GM18868 (cell line): ENCODE measurements around the gene SMOC2.

Experiments used
- ATAC-seq: cut with Tn5 transposase; IDR thresholded peaks from one replicate; pipeline ENCODE4 v1.9.1; 2021; ENCODE audit warnings: mild to moderate bottlenecking, moderate library complexity; ENCODE audit not compliant: unreplicated experiment

The SMOC2 gene

DNA sequence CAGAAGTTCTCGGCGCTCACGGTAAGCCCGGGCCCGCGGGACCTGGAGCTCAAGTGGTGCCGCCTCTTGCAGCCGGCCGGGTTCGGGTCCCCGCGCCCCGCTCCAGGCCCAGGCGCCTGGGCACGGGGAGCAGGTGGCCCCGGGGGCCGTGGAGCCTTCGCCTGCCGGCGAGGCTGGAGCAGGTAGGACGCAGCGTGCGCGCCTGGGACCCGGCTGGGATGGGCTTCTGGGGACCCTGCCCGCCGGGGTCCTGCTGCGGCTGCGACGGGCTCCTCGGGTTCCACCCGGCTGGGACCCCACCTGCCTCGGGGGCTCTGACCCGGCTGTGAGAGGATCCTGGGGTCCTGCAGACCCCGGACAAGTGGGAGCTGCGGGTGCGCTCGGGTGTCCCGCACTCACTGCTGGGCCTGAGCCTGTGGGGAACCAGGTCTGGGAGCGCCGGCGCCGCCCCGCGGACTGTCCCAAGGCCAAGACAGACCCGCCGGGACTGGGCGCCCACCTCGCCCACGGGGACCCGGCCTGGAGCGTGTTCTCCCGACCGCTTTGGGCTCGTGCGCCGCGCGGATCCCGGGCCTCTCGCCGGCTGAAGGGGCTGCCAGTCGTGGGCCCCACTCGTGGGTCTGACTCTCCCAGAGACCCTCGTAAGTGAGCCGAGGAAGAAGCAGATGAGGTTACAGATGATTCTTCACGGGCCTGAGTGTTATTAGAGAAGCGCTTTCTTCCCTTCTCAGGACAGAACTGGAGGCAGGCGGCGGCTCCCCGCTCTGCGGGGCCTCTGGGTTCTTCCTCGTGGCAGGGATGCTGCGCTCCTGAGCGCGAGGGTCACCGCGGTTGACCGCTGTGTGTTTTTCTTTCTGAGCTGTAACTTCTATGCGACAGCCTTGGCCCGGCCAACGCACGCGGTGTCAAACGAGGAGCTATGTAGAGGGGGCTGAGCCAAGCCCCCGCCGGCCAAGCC, 729 bp downstream of the SMOC2 start:
- no peak for ATAC-seq

DNA sequence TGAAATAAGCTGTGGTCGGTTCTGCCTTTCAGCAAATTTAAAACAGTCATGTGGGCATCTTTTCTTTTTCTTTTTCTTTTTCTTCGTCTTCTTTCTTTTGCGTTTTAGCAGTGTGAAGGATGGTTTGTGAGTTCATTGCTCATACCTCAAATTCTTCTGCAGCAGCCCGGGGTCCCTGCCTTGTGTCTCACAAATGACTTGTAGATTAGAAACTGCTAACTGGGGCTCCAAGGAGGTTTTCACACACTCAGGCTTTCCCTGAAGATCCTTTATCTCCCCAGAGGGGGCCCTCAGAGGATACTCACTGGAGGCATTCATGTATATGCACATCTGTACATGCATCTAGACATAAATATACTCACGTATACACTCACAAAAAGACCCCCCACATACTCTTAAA, 1.7 kb downstream of the SMOC2 start:
- ATAC-seq, result no peak

DNA sequence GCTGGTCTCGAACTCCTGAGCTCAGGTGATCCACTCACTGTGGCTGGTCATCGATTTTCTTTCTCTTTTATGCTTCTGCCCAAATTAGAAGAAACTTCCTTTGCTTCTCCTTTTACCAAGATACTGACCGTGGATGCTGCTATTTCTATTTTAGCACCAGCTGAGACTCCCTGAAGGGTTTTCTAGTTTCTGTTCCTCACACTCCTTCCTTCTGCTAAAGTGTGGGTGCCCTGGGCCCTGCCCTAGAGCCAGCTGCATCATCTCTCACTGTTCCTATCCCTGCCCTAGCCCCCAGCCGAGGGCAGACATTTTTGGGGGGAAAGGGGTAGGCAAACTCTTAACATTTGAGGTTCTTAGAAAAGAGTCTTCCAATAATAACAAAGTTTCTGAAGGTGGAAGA, 6.3 kb downstream of the SMOC2 start:
- no peak for ATAC-seq

- ATAC-seq, result no peak
Observed at GRCh38 chr6:168447700-168448099, 6.7 kb downstream of the SMOC2 start.

DNA sequence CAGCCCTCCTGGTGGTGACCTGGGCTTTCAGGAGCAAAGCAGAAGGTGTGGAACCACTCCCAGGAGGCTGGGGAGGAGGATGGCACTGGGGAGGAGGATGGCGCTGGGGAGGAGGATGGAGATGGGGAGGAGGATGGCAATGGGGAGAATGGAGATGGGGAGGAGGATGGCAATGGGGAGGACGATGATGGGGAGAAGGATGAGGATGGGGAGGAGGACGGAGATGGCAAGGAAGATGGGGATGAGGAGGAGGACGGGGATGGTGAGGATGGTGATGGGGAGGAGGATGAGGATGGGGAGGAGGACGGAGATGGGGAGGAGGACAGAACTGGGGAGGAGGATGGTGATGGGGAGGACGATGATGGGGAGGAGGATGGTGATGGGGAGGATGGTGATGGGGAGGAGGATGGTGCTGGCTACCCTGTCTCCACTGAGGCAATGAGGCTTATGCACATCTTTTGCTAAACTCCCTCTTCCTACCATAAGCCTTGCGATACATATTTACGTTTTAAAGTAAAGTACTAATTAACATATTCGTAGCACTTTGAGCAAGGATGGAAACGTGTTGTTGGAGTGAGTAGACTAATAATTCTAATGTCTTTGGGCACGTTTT, 7.4 kb downstream of the SMOC2 start:
- ATAC-seq, result no peak

- ATAC-seq, result no peak
Observed at GRCh38 chr6:168450917-168451316, 9.9 kb downstream of the SMOC2 start.

DNA sequence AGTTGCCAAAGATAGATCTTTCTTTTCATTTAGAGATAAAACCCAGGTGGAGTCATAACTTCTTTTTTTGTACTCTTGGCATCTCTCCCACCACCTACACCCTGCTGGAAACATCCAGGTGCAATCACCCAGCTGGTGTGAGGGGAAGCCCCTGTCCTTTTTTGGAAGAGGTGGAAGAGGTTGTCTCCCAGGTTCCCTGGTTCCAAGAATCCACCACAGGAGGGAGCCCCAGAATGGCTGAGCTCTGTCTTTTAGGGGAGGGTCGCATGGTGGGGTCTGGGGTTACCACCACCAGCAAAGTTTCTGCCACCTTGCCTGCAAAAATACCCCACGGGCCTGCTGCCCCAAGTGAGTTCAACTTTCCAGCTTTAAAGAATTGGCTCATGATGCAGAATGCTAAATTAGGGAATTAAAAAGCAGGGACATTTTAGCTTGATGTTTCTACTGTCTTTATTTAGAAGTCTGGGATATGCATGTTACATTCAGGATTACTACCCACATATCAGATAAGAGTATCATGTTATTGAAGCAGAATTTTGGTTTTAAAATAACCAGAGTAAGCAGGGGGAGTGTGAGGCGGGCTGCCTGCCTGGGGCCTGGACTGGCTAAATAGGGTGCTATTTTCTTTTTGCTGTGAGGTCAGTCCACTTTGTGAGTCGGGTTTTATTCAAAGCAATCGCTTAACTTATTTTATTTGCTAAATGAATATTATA, 11.0 kb downstream of the SMOC2 start:
- ATAC-seq, result no peak

DNA sequence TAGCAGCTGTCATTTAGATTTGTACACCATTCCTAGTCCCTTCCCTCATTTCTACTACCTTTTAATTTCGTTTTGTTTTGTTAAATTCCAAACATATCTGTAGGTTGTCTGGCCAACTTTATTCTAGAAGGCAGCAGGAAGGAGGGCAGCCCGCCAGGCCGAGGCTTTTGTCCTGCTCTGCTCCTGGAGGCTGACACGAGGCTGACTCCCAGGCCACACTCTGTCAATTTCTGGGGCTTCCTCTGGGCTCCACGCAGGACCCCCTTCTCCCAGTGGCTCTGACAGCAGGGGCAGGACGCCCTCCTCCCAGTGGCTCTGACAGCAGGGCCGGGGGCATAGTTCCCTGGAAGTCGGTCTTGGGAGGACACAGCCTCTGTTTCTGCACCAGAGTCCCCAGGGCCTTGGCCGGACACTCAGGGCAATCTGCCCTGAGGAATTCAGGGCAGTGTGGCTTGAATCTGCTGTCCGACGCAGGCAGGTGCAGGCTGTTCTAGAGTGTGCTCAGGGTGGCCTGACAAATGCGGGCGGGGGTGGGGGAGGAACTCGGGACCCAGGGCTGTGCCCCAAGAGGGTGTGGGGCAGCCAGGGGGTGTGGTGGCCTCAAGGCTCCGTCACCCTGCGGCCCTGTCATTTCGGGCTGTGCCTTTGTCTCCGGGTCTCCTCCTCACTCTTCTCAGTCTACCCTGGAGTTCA, 11.8 kb downstream of the SMOC2 start:
- ATAC-seq, result no peak

GRCh38 chr6:168455847-168456530, 15.0 kb downstream of the SMOC2 start:
- no peak for ATAC-seq

DNA sequence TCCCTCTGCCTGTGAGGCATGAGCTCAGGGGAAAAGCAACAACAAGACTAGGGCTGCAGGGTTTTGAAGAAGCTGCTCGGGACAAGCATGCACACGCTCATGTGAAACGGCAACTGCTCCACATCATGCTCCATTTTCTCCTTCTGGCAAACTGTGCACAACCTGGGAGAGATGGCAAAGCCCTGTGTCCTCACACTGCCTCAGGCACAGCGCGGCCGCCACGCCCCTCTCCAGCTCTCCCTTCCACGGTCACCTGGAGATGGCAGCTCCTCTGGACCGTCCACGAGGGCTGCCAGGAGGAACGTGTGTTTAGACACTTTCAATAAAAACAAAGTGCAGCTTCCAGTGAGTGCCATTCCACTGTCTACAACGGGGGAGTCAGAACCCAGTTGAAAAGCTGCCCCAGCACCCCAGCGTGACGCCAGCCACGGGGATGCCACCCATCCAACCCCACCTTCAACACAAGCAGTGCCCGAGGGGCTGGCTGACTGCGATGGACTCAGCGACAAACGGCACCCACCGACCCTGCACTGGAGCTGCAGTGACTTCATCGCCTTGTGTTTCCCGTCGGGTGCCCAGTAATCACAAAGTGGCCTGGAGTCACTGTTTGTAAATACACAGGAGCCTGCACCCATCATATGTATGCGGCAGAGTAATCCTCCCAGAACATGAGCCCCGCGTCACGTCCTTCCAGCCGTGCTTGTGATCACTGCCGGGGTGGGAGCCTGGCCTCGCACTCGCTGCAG, 16.1 kb downstream of the SMOC2 start:
- no peak for ATAC-seq

GRCh38 chr6:168457653-168457934, 16.6 kb downstream of the SMOC2 start:
- no peak for ATAC-seq

DNA sequence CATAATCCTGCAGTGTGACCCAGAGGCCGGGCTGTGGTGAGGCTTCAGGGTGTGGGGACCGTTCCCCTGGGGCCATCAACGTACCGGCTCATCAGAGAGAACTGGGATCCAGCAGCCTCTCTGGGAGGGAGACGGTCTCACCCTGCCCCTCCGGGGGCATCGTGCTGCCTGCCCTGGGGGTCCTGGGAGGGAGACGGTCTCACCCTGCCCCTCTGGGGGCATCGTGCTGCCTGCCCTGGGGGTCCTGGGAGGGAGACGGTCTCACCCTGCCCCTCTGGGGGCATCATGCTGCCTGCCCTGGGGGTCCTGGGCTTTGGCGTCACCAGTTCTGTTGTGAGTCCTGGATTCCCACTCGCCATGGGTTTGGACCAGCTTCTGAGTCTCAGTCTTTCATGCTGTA, 17.1 kb downstream of the SMOC2 start:
- ATAC-seq, result no peak

GRCh38 chr6:168459572-168459971, 18.6 kb downstream of the SMOC2 start:
- no peak for ATAC-seq

DNA sequence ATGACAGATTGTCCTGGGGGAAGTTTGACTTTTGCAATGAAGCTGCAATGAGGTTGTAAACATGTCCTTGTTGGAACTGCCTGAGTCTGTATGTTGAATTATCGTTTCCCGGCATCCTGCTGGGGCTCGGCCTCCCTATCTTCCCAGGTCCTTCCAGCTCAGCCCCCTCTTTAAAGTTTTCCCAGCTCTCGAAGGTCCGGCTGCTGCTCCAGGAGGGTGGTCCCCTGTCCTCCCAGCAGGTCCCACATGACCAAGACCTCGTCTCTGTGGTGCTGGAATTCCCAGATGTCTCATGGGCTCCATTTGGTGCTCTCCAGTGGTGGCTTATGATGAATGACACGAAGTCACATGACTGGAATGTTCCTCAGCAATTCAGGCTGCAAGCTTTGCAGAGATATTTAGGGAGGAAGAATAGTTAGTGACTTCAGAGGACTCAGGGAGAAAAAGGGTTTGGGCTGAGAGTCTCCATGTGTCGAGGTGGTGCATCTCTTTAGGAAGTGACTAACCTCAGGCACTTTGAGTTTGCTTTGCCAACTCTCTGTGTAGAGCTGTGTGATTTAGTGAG, 21.4 kb downstream of the SMOC2 start:
- no peak for ATAC-seq

DNA sequence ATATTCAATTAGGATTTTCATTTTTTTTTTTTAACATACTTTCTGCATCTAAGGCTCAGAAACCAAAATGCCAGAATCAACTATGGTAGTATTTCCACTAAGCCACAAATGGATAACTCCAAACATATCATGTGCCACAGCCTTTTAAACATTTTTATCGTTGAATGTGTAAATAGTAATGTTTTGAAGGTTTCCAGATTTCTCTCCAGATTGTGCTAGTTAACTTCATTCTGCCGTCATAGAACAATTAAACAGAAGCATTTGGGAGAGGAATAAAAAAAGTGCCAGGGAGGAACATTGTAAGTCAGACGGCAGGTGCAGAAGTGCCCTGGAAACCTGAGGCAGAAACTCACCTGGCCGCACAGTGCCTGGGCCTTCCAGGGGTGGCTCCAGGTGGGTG, 23.6 kb downstream of the SMOC2 start:
- no peak for ATAC-seq

GRCh38 chr6:168468045-168468444, 27.1 kb downstream of the SMOC2 start:
- no peak for ATAC-seq

- ATAC-seq, result no peak
Observed at GRCh38 chr6:168469521-168469920, 28.5 kb downstream of the SMOC2 start.

DNA sequence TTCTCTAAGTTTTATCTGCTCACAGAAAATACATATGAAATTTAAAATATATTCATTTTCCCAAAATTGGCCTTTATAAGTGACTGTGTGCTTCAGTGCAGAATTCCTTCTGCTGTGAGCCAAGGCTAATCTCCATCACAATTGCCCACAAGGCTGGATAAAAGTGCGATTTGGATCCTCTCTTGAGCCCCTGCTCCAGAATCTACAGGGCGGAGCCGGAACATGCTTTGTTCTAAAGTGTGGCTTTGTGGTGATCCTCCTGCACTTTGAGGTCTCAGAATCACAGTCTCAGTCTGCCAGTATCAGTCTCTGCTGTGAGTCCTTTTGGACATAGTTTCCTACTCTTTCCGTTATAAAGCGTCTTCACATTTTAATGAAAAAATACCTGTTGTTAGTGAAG, 28.9 kb downstream of the SMOC2 start:
- no peak for ATAC-seq

- no peak for ATAC-seq
Observed at GRCh38 chr6:168472363-168472762, 31.4 kb downstream of the SMOC2 start.

GRCh38 chr6:168473197-168473596, 32.2 kb downstream of the SMOC2 start:
- no peak for ATAC-seq
